ENCODE results near the gene PPARD.

GRCh38 chr6:35452183-35453090 is 110.1 kb downstream of the PPARD start, which contains the start of gene FANCE:
- TF ChIP-seq POLR2A (IDR thresholded peaks at IDR 0.05; ENCODE audit: low read depth, low read length) (no peak), SPI1 (IDR thresholded peaks at IDR 0.05; ENCODE audit: low read depth, low read length) (no peak), PAX5 (IDR thresholded peaks at IDR 0.05; ENCODE audit: insufficient read depth, low read length, severe bottlenecking) (no peak), POLR2AphosphoS5 (IDR thresholded peaks at IDR 0.05; ENCODE audit: low read depth, low read length) (no peak), TAF1 (IDR thresholded peaks at IDR 0.05; ENCODE audit: low read depth, low read length) (no peak)
